ENCODE measurements around the gene FGD6.
"Not testable (repeated sequence)": the region's sequence is repeated elsewhere in the genome, so short reads cannot be mapped to it uniquely, and the experiment has no call there.

The FGD6 gene

DNA sequence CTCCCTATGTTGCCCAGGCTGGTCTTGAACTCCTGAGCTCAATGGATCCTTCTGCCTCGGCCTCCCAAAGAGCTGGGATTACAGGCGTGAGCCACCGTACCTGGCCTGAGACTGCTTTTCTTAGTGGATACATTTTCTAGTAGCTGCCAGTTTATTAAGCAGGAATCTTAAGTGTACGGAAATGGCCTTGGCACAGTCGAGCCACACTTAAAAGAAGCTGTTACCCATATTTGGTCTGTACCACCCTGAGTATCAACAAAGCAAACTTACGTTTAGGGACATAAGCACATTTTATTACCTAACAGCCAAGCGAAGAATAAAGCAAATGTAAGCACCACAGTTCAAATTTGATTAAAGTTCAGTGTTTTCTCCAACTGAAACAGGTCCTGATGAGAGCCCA lies 93.2 kb downstream of the FGD6 start:
- H3K4me3 Mint-ChIP-seq, result no peak overlapping the region
- no peaks in the 10 kb centered on the region for H3K4me1 Mint-ChIP-seq (ENCODE audit: low read depth)

DNA sequence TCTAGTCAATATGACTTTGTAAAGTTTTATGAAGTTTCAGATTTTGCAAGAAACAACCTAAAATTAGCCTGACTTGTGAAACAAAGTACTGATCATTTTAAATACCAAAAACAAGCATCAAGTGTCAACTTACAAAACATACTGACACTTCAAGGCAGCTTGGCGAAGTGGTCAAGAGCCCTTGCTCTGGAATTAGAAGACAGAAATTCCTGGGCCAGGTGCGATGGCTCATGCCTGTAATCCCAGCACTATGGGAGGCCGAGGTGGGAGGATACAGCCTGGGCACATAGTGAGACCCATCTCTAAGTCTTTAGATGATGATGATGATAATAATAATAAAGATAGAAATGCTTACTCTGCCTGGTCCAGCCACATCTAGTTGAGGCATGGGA lies 98.5 kb downstream of the FGD6 start:
- no peak for DNase-seq
- Mint-ChIP-seq H3K4me1 (ENCODE audit: low read depth) (peaks cover 4% of the 10 kb centered on the region), H3K9me3 (no peaks in the 10 kb centered on the region), H3K4me3 (no peak overlapping the region), H3K27ac (no peak overlapping the region), H3K27me3 (no peaks in the 10 kb centered on the region), H3K36me3 (ENCODE audit: low read depth) (no peaks in the 10 kb centered on the region)

More for the DNA sequence above, 93.2 kb downstream of the FGD6 start:
- no peaks in the 10 kb centered on the region for H3K9me3 Mint-ChIP-seq
- DNase-seq, result no peak
- H3K27ac Mint-ChIP-seq, result no peak overlapping the region
- no peaks in the 10 kb centered on the region for H3K27me3 Mint-ChIP-seq
- H3K36me3 Mint-ChIP-seq (ENCODE audit: low read depth), result no peaks in the 10 kb centered on the region

DNA sequence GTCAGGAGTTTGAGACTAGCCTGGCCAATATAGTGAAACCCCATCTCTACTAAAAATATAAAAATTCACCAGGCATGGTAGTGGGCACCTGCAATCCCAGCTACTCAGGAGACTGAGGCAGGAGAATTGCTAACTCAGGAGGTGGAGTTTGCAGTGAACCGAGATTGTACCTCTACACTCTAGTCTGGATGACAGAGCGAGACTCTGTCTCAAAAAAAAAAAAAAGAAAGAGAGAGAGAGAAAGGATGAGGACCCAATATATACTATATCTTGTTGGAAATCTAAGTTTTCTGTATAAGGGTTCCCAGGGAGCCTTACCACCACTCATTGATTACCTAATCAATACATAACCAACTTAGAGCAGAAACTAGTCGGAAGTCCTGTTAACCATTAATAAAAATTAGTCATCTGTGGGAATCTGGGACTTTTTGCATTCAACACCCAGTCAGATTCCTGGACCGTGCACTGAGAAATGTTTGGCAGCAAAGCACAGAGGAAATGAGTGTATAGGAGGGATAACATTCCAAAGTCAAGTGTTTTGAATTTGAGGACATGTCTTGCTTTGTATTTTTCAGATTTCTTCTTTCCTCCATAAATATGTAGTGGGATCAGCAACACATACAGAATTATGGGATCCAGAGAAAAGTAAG lies 99.0 kb downstream of the FGD6 start:
- Mint-ChIP-seq H3K9me3 (no peaks in the 10 kb centered on the region), H3K36me3 (ENCODE audit: low read depth) (no peaks in the 10 kb centered on the region)

DNA sequence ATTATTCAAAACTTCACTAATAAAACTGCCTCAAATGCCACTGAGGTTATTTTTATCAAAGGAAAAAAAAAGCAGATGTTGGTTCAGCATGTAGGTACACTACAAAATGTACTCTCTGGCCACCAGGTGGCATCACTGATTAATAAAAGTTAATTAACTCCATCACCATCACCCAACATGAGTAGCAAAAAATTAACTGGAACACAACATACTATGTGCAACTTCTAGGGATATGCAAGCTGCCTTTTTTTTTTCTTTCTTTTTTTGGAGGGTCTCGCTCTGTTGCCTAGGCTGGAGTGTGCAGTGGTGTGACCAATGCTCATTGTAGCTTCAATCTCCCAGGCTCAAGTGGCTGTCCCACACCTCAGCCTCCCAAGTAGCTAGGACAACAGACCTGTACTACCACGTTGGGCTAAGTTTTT lies 100.1 kb downstream of the FGD6 start:
- H3K9me3 Mint-ChIP-seq, result no peaks in the 10 kb centered on the region
- no peak overlapping the region for H3K4me3 Mint-ChIP-seq
- no peaks in the 10 kb centered on the region for H3K27me3 Mint-ChIP-seq
- DNase-seq, result peak; percentile 32
- no peaks in the 10 kb centered on the region for H3K36me3 Mint-ChIP-seq (ENCODE audit: low read depth)
- peaks cover 4% of the 10 kb centered on the region for H3K4me1 Mint-ChIP-seq (ENCODE audit: low read depth)
- H3K27ac Mint-ChIP-seq, result no peak overlapping the region

More for the DNA sequence above, 99.0 kb downstream of the FGD6 start:
- no peak overlapping the region for H3K27ac Mint-ChIP-seq
- DNase-seq, result no peak
- no peaks in the 10 kb centered on the region for H3K27me3 Mint-ChIP-seq
- H3K4me1 Mint-ChIP-seq (ENCODE audit: low read depth), result peaks cover 4% of the 10 kb centered on the region
- no peak overlapping the region for H3K4me3 Mint-ChIP-seq

DNA sequence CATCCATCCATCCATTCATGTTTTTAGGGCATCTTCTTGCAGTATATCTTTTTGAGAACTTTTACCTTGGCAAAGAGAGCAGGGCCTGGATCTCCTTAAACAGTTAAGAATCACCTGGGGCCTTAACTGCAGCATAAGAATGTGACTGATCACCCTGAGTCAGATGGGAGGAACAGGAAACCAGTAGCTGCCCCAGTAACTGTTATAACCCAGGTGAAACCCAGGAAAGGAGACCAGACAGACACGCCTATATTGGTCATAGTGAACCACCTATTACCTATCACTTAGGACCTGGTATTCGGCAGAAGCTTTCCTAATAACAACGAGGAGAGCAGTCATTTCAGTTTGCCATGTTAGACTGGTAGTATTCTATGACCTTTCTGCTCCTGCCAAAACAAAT lies 100.5 kb downstream of the FGD6 start:
- H3K4me3 Mint-ChIP-seq, result no peak overlapping the region
- no peak for DNase-seq
- H3K4me1 Mint-ChIP-seq (ENCODE audit: low read depth), result peaks cover 4% of the 10 kb centered on the region
- no peaks in the 10 kb centered on the region for H3K36me3 Mint-ChIP-seq (ENCODE audit: low read depth)
- H3K27me3 Mint-ChIP-seq, result no peaks in the 10 kb centered on the region
- no peak overlapping the region for H3K27ac Mint-ChIP-seq
- H3K9me3 Mint-ChIP-seq, result no peaks in the 10 kb centered on the region

DNA sequence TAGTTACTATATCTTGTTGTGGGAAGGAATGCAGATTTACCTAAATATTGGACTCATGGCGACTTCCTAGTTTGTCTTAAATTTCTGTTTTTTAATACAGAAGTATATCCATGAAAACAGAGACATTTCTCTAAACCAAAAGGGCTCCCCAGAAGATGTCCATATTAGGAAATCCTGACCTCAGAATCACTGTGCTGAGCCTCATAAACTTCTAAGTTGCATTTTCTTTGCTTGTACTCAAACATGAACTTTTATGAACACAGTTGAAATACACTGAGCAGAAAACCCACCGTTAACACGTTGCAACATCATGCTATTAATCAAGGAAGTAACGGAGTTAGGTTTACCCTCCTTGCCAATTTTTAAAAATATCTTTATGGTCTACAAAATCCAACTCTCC lies 100.9 kb downstream of the FGD6 start:
- no peak overlapping the region for H3K27ac Mint-ChIP-seq
- H3K4me3 Mint-ChIP-seq, result no peak overlapping the region
- peaks cover 4% of the 10 kb centered on the region for H3K4me1 Mint-ChIP-seq (ENCODE audit: low read depth)
- H3K36me3 Mint-ChIP-seq (ENCODE audit: low read depth), result no peaks in the 10 kb centered on the region
- H3K9me3 Mint-ChIP-seq, result no peaks in the 10 kb centered on the region
- no peaks in the 10 kb centered on the region for H3K27me3 Mint-ChIP-seq
- DNase-seq, result no peak

DNA sequence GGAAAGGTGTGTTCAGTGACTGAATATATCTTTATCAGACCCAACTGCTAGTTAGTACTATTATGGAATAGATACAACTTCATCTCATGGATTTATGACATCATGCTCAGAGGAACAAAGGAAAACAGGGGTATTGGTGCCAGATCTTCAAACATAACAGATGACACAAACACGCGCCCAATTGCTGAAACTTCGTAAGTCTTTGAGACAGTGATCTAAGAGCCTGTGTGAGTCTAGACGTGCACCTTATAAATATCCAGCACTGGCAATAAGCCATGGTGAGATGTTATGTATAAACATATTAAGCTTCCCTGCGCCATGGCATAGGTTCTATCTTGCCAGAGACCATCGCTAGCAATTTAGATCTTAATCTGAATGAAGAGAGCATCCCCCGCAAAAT lies 101.6 kb downstream of the FGD6 start:
- Mint-ChIP-seq H3K27me3 (no peaks in the 10 kb centered on the region), H3K27ac (no peak overlapping the region), H3K36me3 (ENCODE audit: low read depth) (no peaks in the 10 kb centered on the region), H3K4me3 (no peak overlapping the region), H3K9me3 (no peaks in the 10 kb centered on the region), H3K4me1 (ENCODE audit: low read depth) (peaks cover 4% of the 10 kb centered on the region)
- DNase-seq, result no peak

DNA sequence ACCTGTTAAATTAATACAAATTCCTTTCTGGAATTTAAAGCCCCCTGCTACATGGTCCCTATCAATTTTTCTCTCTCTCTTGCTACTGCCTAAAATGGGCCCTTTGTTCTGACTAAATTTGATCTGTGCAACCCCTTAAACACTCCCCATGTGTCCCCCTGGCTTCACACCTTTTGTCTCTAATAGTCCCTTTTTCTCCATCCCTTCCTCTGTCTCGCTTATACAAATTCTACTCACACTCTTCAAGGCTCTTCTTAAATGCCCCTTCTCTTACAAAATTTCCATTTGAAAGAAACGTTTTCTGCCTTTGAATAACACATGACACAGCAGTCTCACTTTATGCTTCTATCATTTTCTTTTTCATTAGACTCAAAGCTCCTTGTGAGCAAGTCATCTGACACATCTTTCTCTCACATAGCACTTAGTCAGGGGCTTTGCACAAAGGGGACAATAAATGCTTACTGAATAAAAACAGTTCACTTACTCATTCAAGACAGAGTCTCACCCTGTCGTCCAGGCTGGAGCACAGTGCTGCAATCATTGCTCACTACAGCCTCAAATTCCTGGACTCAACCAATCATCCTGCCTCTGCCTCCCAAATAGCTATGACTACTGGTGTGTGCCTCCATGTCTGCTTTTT lies 102.4 kb downstream of the FGD6 start:
- Mint-ChIP-seq H3K27ac (peak overlapping the region; percentile 20), H3K9me3 (no peaks in the 10 kb centered on the region), H3K4me3 (no peak overlapping the region), H3K27me3 (no peaks in the 10 kb centered on the region), H3K36me3 (ENCODE audit: low read depth) (no peaks in the 10 kb centered on the region), H3K4me1 (ENCODE audit: low read depth) (peaks cover 4% of the 10 kb centered on the region)
- no peak for DNase-seq

DNA sequence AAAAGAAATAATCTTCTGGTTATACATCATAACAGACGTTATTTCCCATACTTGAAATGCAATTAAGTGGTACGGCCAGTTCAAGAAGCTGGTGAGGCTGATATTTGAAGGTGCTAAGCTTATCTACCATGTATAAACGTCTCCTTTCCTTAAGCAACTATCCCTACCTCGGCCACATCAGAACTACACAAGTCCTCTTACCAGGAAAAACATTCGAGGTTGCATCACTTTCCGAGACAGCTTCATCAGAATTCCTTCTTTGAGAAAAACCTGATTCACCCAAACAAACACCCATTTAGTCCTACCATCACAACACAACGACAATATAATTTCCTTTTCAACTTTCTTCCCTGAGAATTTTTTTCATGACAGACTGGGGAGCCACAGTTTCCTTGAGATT lies 109.9 kb downstream of the FGD6 start:
- DNase-seq, result no peak
- Mint-ChIP-seq H3K4me1 (ENCODE audit: low read depth) (peaks cover 17% of the 10 kb centered on the region), H3K27me3 (no peaks in the 10 kb centered on the region), H3K9me3 (no peaks in the 10 kb centered on the region), H3K36me3 (ENCODE audit: low read depth) (no peaks in the 10 kb centered on the region), H3K4me3 (no peak overlapping the region), H3K27ac (no peak overlapping the region)

DNA sequence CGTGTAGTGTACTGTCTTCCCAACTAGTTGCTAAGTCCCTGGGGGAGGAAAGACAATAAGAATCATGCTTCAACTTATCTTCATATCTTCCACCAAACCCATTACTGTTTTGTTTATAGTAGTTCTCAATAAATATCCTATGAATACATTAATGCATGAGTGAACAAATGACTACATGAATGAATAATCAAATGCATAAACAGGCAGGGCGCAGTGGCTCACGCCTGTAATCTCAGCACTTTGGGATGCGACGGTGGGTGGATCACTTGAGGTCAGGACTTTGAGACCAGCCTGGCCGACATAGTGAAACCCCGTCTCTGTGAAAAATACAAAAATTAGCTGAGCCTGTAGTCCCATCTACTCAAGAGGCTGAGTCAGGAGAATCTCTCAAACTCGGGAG lies 111.7 kb downstream of the FGD6 start:
- H3K4me1 Mint-ChIP-seq (ENCODE audit: low read depth), result peaks cover 19% of the 10 kb centered on the region
- no peak overlapping the region for H3K4me3 Mint-ChIP-seq
- H3K9me3 Mint-ChIP-seq, result no peaks in the 10 kb centered on the region
- H3K36me3 Mint-ChIP-seq (ENCODE audit: low read depth), result no peaks in the 10 kb centered on the region
- DNase-seq, result no peak
- no peak overlapping the region for H3K27ac Mint-ChIP-seq
- no peaks in the 10 kb centered on the region for H3K27me3 Mint-ChIP-seq

DNA sequence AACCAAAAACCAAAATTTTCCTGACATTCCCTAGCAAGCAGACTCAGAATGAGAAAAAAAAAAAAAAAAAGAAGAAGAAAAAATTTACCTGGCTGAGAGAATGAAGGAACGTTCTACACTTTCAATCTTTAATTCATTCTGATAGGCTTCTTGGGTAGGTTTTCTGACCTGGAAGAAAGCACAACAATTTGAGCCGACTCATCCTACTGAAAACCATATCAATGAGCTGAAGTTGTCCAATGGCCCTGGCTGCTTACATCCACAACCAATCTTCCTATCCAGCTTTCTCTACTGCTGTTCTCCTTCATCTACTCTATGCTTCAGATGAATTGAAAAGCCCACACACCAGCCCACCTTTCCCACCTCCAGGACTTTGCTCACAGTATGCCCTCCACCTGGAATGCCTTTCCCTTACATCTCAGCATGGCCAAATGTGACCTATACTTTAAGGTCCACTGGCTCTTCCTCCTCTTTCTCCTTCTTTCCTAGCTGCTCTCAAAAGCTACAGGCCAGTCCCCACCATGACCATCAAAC lies 112.3 kb downstream of the FGD6 start:
- no peaks in the 10 kb centered on the region for H3K36me3 Mint-ChIP-seq (ENCODE audit: low read depth)
- no peaks in the 10 kb centered on the region for H3K27me3 Mint-ChIP-seq
- no peaks in the 10 kb centered on the region for H3K9me3 Mint-ChIP-seq
- no peak overlapping the region for H3K4me3 Mint-ChIP-seq
- H3K27ac Mint-ChIP-seq, result no peak overlapping the region
- H3K4me1 Mint-ChIP-seq (ENCODE audit: low read depth), result peaks cover 19% of the 10 kb centered on the region
- DNase-seq, result no peak

DNA sequence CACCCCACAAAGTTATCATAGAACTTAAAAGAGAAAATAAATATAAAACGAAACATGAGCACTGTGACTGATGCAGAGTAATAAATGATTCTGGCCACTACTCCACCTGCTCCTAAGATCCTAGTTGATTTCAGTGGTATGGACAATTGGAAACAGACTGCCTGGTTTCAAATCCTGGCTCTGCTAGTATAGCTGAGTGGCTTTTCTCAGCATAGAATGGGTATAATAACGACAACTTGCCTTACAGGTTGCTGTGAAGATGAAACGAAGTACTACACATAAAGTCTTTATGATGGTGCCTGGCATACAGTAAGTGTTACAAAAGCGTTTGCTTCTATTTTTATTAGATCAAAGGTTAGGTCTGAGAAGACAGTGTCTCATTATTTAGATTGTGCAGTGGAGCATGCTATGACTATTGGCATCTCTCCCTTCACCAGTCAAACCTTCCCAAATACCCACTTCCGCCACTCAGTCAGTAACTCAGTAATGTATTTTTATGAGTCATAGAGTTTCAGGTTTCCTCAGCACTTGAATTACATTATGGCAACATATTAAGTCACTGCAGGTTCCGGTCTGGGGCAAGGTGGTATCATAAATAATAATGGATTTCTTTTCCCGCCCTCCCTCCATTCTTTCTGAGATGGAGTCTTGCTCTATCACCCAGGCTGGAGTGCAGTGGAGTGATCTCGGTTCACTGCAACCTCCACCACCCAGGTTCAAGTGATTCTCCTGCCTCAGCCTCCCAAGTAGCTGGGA lies 114.2 kb downstream of the FGD6 start:
- peak; percentile 34 for DNase-seq
- Mint-ChIP-seq H3K4me1 (ENCODE audit: low read depth) (peaks cover 19% of the 10 kb centered on the region), H3K36me3 (ENCODE audit: low read depth) (no peaks in the 10 kb centered on the region), H3K27me3 (no peaks in the 10 kb centered on the region), H3K27ac (peak overlapping the region; percentile 88), H3K9me3 (no peaks in the 10 kb centered on the region), H3K4me3 (peak overlapping the region; percentile 28)

DNA sequence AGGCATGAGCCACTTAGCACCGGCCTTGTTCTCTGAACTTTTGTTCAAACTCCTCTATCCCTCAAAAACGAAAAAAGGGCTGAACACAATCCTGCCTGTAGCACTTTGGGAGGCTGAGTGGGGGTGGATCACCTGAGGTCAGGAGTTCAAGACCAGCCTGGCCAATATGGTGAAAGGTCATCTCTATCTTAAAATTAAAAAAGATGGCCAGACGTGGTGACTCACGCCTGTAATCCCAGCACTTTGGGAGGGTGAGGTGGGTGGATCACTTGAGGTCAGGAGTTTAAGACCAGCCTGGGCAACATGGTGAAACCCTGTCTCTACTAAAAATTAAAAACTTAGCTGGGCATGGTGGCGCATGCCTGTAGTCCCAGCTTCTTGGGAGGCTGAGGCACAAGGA lies 115.3 kb downstream of the FGD6 start:
- not testable (repeated sequence) for H3K27ac Mint-ChIP-seq

DNA sequence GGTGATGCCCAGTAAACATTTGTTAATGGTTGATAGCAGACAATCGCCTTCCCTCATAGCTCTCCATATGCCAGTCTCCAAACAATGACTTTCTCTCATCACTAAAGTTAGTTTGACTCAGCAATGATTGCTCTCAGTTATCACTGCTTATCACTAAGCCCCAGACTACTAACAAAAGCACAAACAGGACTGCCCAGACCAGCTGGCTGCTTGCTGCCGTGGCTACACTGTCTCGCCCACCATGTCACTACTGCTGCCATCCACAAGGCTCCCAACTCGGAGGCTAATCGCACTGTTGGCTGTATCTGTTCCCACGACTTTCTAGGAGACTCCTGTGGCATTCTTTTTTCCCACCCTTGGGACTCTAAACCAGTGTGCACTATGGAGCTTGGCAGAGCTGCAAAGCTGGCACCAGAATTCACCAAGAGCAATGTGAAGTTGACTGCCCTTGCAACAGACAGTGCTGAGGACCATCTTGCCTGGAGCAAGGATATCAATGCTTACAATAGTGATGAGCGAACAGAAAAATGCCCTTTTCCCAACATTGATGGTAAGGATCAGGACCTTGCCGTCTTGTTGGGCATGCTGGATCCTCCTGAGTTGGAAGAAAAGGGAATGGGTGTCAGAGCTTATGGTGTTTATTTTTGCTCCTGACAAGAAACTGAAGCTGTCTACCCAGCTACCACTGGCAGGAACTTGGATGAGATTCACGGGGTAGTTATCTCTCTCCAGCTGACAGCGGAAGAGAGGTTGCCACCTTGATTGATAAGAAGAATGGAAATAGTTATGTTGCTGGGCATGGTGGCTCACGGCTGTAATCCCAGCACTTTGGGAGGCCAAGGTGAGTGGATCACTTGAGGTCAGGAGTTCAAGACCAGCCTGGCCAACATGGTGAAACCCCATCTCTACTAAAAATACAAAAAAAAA lies 116.7 kb downstream of the FGD6 start:
- Mint-ChIP-seq H3K27me3 (no peaks in the 10 kb centered on the region), H3K4me1 (ENCODE audit: low read depth) (peaks cover 19% of the 10 kb centered on the region), H3K4me3 (no peak overlapping the region), H3K27ac (no peak overlapping the region), H3K36me3 (ENCODE audit: low read depth) (no peaks in the 10 kb centered on the region), H3K9me3 (no peaks in the 10 kb centered on the region)
- no peak for DNase-seq

More for the DNA sequence above, 115.3 kb downstream of the FGD6 start:
- H3K4me1 Mint-ChIP-seq (ENCODE audit: low read depth), result peaks cover 19% of the 10 kb centered on the region
- not testable (repeated sequence) for DNase-seq; H3K27me3 Mint-ChIP-seq; H3K4me3 Mint-ChIP-seq; H3K36me3 Mint-ChIP-seq (ENCODE audit: low read depth); H3K9me3 Mint-ChIP-seq

Measured in activated T-cell treated with anti-CD3 and anti-CD28 coated beads, Interleukin-2, amount 50 U/mL, for 24 hours (primary cell).